Hindlimb muscle (tissue), 1 donor: ENCODE data around the gene ZNF830. TPM values are rescaled to one million over a fixed set of nuclear protein-coding genes. Genes with fewer than 3 reads are reported as not detected.
A peak's percentile ranks its signal among the peaks of the same experiment; 100 is the strongest.
"Not testable (repeated sequence)": the region's sequence is repeated elsewhere in the genome, so short reads cannot be mapped to it uniquely, and the experiment has no call there.

Experiments used
- DNase-seq: peaks from one replicate; pipeline ENCODE4 v3.0.0-alpha.2; 2013
- polyA plus RNA-seq: library from polyadenylated mRNA; unstranded; fragments of 120-200 nt; gene quantifications from one replicate; pipeline ENCODE4 v1.2.1, GENCODE V29; 2013; ENCODE audit not compliant: insufficient read length

The ZNF830 gene
- 11.3 TPM for polyA plus RNA-seq

- DNase-seq, result peak; percentile 97
These were observed at the start of gene ZNF830, which contains the start of gene CCT6B for GRCh38 chr17:34961093-34961911. Gene ZNF830, plus strand, starts transcription at chr17:34961540. Its CDS starts 27 bp downstream, at chr17:34961567. Gene CCT6B, minus strand, starts transcription at chr17:34961460. Its CDS starts 67 bp downstream, at chr17:34961393.

- DNase-seq, result no peak
These were observed 48.3 kb upstream of the ZNF830 start for GRCh38 chr17:34913001-34913400.

- no peak for DNase-seq
These were observed 45.2 kb upstream of the ZNF830 start for GRCh38 chr17:34916120-34916519.

- no peak for DNase-seq
These were observed 44.0 kb upstream of the ZNF830 start for GRCh38 chr17:34917381-34917780.

- no peak for DNase-seq
These were observed 40.7 kb upstream of the ZNF830 start for GRCh38 chr17:34920676-34921075.

- DNase-seq, result no peak
These were observed 34.7 kb upstream of the ZNF830 start for GRCh38 chr17:34926661-34927060.

GRCh38 chr17:34930283-34930682 lies 31.1 kb upstream of the ZNF830 start:
- DNase-seq, result no peak

GRCh38 chr17:34950780-34951179 lies 10.6 kb upstream of the ZNF830 start:
- DNase-seq, result not testable (repeated sequence)

- no peak for DNase-seq
These were observed 2.9 kb upstream of the ZNF830 start for GRCh38 chr17:34958438-34958837.

GRCh38 chr17:34974179-34974578 lies 12.8 kb downstream of the ZNF830 start:
- DNase-seq, result no peak

GRCh38 chr17:34974794-34975785 lies 13.8 kb downstream of the ZNF830 start:
- no peak for DNase-seq

GRCh38 chr17:34979153-34979552 lies 17.8 kb downstream of the ZNF830 start:
- DNase-seq, result no peak

GRCh38 chr17:34979650-34980352 lies 18.5 kb downstream of the ZNF830 start:
- DNase-seq, result no peak

GRCh38 chr17:34980353-34980680 lies 19.0 kb downstream of the ZNF830 start, which contains the start of gene LIG3:
Gene LIG3, plus strand, starts transcription at chr17:34980512. Its CDS starts 2,494 bp downstream, at chr17:34983006.
- DNase-seq, result peak; percentile 96

- DNase-seq, result peak; percentile 85
These were observed 19.6 kb downstream of the ZNF830 start for GRCh38 chr17:34980681-34981537.

GRCh38 chr17:34981538-34982241 lies 20.4 kb downstream of the ZNF830 start:
- no peak for DNase-seq

- DNase-seq, result no peak
These were observed 25.9 kb downstream of the ZNF830 start for GRCh38 chr17:34987232-34987631.

GRCh38 chr17:34988644-34989043 lies 27.3 kb downstream of the ZNF830 start:
- no peak for DNase-seq

GRCh38 chr17:34989473-34989872 lies 28.1 kb downstream of the ZNF830 start:
- DNase-seq, result no peak

- DNase-seq, result no peak
These were observed 29.6 kb downstream of the ZNF830 start for GRCh38 chr17:34990921-34991365.

- DNase-seq, result no peak
These were observed 30.3 kb downstream of the ZNF830 start for GRCh38 chr17:34991606-34992005.
